Activated CD8-positive, alpha-beta memory T cell treated with anti-CD3 and anti-CD28 coated beads, Interleukin-2, amount 10 ng/mL, durations not matched to agents 7 days and 5 days (primary cell): ENCODE data around the gene PTMA. TPM values are rescaled to one million over a fixed set of nuclear protein-coding genes. Genes with fewer than 3 reads are reported as not detected.

Source experiments
- ATAC-seq: fragments of 150-1000 bp; cut with Tn5 transposase; one replicate; pipeline ENCODE4 v1.10.0; 2021; ENCODE audit warnings: moderate library complexity
- CTCF ChIA-PET: fragments of 350-600 bp; sonication (Branson Sonifier 250); formaldehyde crosslinking; loops from one replicate; lab custom pipeline; 2021; ENCODE audit warnings: antibody characterized with exemption; lab: Charles Lee
- DNase-seq: peaks from one replicate; pipeline ENCODE4 v3.0.0-alpha.2; 2020
- H3K27ac Mint-ChIP-seq: one replicate; pipeline ENCODE4 v1.8.0; 2021; ENCODE audit warnings: mild to moderate bottlenecking, mixed read lengths
- H3K27me3 Mint-ChIP-seq: one replicate; pipeline ENCODE4 v1.8.0; 2021; ENCODE audit warnings: mixed read lengths
- H3K36me3 Mint-ChIP-seq: one replicate; pipeline ENCODE4 v1.8.0; 2021; ENCODE audit warnings: mild to moderate bottlenecking, mixed read lengths
- H3K4me1 Mint-ChIP-seq: one replicate; pipeline ENCODE4 v1.8.0; 2021; ENCODE audit warnings: mixed read lengths
- H3K4me3 Mint-ChIP-seq: one replicate; pipeline ENCODE4 v1.8.0; 2021; ENCODE audit warnings: mild to moderate bottlenecking, moderate library complexity, mixed read lengths
- H3K9me3 Mint-ChIP-seq: one replicate; pipeline ENCODE4 v1.8.0; 2022; ENCODE audit warnings: low read depth, mixed read lengths
- total RNA-seq, 2 experiments: library from RNA; stranded (reverse); gene quantifications; one replicate each; pipeline ENCODE4 v1.2.3, GENCODE V29; 2021

Gene PTMA
- total RNA-seq, 2 experiments from 2014 or later: 1,489 to 1,775 TPM

- Mint-ChIP-seq H3K4me3 (no peak overlapping the region), H3K9me3 (no peaks in the 10 kb centered on the region), H3K27ac (no peak overlapping the region), H3K36me3 (peaks cover 15% of the 10 kb centered on the region), H3K27me3 (no peaks in the 10 kb centered on the region), H3K4me1 (peaks cover 27% of the 10 kb centered on the region)
- ATAC-seq (no peak), DNase-seq (no peak)
- CTCF ChIA-PET: interaction anchor here (0.6 to 8.5 kb wide), 11 partner anchors 8 to 117 kb away, joined by 3 to 680 read pairs (median 4); partner anchors contain the start of gene PTMA
Measured at GRCh38 chr2:231716666-231717280, 8.4 kb downstream of the PTMA start.

DNA sequence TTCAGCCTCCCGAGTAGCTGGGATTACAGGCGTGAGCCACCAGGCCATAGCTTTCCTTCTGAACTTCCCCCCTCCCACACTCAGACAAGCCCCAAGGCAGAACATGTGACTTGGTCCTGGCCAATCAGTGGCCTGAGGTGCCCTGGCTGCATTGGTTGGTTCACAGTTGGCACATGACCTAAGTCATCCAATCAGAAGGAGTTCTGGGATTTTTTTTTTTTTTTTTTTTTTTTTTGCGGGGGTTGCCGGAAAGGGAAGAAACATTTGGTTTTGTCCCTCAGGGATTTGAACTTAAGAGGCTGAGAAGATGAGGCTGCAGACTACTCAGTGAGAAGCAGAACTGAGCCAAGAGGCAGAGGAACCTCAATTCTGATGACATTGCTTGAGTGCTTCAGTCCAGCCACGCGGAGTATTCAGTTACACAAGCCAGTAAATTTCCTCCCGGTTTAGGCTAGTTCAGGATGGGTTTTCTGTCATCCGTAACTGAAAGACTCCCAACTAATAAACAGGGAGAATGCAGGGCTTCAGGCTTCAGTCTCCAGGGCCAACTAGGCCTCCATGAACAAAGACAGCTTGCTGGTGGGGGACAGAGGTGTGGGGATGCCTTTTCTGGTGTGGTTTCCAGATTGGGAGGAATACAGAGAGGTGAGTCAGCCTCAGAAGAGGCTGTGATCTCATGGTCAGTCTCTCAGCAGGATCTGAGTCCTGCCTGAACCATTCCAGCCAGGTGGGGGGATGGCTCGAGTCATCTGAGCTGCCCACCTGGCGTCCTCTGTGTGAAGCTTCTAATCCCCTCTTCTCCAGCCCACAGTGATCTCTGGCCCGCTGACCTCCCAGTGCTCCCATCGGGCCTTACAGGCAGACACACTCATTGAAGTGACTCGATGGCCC, 9.2 kb downstream of the PTMA start:
- Mint-ChIP-seq H3K27ac (no peak overlapping the region), H3K4me3 (no peak overlapping the region)
- ATAC-seq: no peak

DNA sequence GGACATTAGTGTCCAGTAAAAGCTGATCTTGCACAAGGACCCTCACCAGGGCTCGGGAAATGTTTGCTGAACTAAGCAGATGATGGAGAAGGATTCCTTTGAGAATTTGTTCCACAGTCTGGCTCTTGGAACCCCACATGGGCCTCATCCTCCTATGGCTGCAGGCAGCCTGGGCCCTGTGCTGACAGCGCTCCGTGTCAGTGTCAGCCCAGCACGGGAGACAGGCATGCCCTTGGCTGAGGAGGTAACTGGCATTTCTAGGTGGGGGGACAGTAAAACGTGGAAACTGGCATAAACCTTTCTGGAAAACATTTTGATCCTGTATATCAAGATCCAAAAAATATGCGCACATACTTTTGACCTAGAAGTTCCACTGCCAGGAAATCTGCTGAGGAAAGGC, 10.5 kb downstream of the PTMA start:
- Mint-ChIP-seq H3K4me3 (no peak overlapping the region), H3K36me3 (peaks cover 1% of the 10 kb centered on the region), H3K27ac (no peak overlapping the region), H3K27me3 (no peaks in the 10 kb centered on the region), H3K9me3 (no peaks in the 10 kb centered on the region), H3K4me1 (peaks cover 12% of the 10 kb centered on the region)
- no peak for DNase-seq
- CTCF ChIA-PET: interaction anchor here (0.6 to 8.5 kb wide), 2 partner anchors 37 to 256 kb away, joined by 3 to 680 read pairs; no protein-coding TSS in a partner anchor
- ATAC-seq: no peak

More for the DNA sequence above, 9.2 kb downstream of the PTMA start:
- peak; percentile 51 for DNase-seq
- no peaks in the 10 kb centered on the region for H3K9me3 Mint-ChIP-seq
- H3K27me3 Mint-ChIP-seq: no peaks in the 10 kb centered on the region
- CTCF ChIA-PET: interaction anchor here (1.1 to 8.5 kb wide), 7 partner anchors 8 to 117 kb away, joined by 3 to 680 read pairs (median 4); partner anchors contain the start of gene PTMA
- H3K36me3 Mint-ChIP-seq: peaks cover 7% of the 10 kb centered on the region
- H3K4me1 Mint-ChIP-seq: peaks cover 20% of the 10 kb centered on the region

DNA sequence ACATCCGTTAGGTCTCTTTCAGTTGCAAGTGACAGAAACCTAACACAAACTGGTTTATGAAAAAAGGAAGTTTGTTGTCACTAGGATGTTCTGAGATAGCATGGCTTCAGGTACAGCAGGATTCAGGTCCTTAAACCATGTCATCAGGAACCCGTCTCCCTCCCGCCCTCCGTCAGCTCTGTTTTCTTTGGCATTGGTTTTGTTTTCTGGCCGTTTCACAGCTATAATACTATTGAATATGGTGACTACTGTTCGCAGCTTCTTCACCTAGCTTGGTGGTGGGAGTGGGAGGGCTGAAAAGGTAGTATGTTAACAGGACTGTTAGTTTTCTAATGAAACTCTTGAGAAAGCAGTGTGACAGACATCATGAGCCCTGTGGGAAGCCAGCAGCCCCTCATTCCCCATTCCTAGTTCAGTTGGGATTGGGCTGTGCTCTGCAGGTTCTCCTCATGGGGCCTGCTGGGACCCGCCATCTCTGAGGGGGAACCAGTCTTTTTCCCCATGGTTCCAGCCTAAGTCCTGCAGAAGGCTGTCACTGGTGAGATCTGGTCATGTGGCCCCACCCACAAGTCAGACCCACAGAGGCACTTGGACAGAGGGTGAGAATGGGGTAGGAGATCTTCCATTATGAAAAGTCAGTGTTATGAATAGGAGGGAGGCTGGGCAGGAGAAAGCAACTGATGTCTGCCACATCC, 12.1 kb downstream of the PTMA start:
- no peak overlapping the region for H3K4me3 Mint-ChIP-seq
- CTCF ChIA-PET: interaction anchor here (0.6 to 2.1 kb wide), 6 partner anchors 33 to 119 kb away, joined by 3 to 14 read pairs (median 4); no protein-coding TSS in a partner anchor
- DNase-seq (no peak), ATAC-seq (no peak)
- no peaks in the 10 kb centered on the region for H3K9me3 Mint-ChIP-seq
- peaks cover 1% of the 10 kb centered on the region for H3K36me3 Mint-ChIP-seq
- H3K27me3 Mint-ChIP-seq: no peaks in the 10 kb centered on the region
- no peak overlapping the region for H3K27ac Mint-ChIP-seq
- peaks cover 10% of the 10 kb centered on the region for H3K4me1 Mint-ChIP-seq

DNA sequence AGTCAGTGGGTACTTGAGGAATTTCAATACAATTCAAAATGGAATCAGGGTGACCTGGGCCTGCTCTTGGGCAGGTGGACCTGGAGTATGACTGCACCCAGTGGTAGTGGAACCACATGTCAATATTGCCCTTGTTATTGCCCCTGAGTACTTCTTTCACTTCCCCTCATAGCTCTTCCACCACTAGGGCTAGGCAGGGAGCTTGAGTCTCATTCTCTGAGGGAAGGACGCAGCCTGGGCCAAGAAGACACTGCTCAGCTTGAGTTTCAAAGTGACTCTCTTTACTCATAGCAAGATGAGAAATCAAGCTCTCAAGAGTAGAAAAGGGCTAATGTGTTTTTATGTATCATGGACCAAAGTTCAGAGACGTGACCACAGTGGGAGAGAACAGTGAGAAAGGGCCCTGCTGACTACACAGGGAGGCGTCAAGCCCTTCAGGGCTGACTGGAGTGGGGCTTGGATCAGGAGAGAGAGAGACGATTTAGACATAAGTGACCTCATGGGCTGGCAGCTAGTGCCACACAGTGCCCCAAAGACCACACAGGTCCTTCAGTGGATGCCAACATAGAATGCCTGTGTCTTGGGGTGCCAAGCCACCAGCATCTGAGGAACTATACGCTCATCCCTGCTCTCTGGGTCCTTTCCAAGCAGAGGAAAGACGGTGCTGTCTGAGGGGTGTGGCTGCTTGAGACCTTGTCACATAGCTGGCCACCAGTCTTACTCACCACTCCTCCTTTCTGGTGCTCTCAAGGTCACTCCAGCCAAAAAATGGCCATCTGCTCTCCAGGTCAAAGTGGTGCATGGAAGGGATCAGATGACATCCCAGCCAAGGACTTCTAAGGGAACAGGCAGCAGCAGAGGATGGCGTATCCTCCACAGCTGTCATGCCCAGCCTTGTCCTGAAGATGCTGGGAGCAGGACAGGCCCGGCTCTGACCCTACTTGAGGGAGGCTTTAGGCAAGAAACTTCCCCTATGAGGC, 13.0 kb downstream of the PTMA start:
- CTCF ChIA-PET: interaction anchor here (1.0 to 2.1 kb wide), 6 partner anchors 7 to 120 kb away, joined by 3 to 14 read pairs (median 4); no protein-coding TSS in a partner anchor
- no peaks in the 10 kb centered on the region for H3K9me3 Mint-ChIP-seq
- no peaks in the 10 kb centered on the region for H3K36me3 Mint-ChIP-seq
- no peak overlapping the region for H3K27ac Mint-ChIP-seq
- no peaks in the 10 kb centered on the region for H3K27me3 Mint-ChIP-seq
- H3K4me3 Mint-ChIP-seq: no peak overlapping the region
- H3K4me1 Mint-ChIP-seq: peaks cover 7% of the 10 kb centered on the region
- ATAC-seq (no peak), DNase-seq (no peak)

DNA sequence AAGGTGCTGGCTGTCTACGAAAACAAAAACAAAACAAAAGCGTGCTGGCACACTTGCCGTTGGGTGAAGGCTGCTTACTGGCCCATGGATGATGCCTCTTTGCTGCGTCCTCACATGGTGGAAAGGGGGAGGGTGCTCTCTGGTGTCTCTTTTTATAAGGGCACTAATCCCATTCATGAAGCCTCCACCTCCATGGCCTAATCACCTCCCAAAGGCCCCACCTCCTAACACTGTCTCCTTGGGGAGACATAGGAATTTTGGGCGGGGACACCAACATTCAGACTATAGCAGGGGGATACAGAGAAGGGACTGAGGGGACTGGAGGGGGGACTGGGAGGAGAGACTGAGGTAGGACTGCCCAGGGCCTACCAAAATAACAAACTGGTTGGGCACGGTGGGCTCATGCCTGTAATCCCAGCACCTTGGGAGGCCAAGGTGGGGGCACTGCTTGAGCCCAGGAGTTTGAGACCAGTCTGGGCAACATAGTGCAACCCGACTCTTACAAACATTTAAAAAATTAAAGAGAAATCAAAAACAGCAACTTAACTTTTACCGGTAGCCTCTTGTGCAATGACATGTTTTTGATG, 14.5 kb downstream of the PTMA start:
- H3K27me3 Mint-ChIP-seq: no peaks in the 10 kb centered on the region
- no peaks in the 10 kb centered on the region for H3K36me3 Mint-ChIP-seq
- peaks cover 7% of the 10 kb centered on the region for H3K4me1 Mint-ChIP-seq
- ATAC-seq (no peak), DNase-seq (no peak)
- H3K9me3 Mint-ChIP-seq: no peaks in the 10 kb centered on the region
- H3K4me3 Mint-ChIP-seq: no peak overlapping the region
- CTCF ChIA-PET: no interaction called here
- H3K27ac Mint-ChIP-seq: no peak overlapping the region

- Mint-ChIP-seq H3K36me3 (no peaks in the 10 kb centered on the region), H3K27me3 (no peaks in the 10 kb centered on the region), H3K9me3 (no peaks in the 10 kb centered on the region), H3K27ac (no peak overlapping the region), H3K4me1 (peaks cover 7% of the 10 kb centered on the region), H3K4me3 (no peak overlapping the region)
- CTCF ChIA-PET: interaction anchor here (1.2 to 2.6 kb wide), 6 partner anchors 8 to 48 kb away, joined by 3 to 16 read pairs (median 4); no protein-coding TSS in a partner anchor
- DNase-seq: no peak
- no peak for ATAC-seq
Measured at GRCh38 chr2:231725476-231725875, 17.2 kb downstream of the PTMA start.

GRCh38 chr2:231726276-231726675, 18.0 kb downstream of the PTMA start:
- no peak overlapping the region for H3K4me3 Mint-ChIP-seq
- no peaks in the 10 kb centered on the region for H3K9me3 Mint-ChIP-seq
- no peaks in the 10 kb centered on the region for H3K27me3 Mint-ChIP-seq
- CTCF ChIA-PET: interaction anchor here (0.9 to 2.6 kb wide), 5 partner anchors 9 to 49 kb away, joined by 3 to 16 read pairs (median 4); no protein-coding TSS in a partner anchor
- DNase-seq (no peak), ATAC-seq (no peak)
- H3K36me3 Mint-ChIP-seq: no peaks in the 10 kb centered on the region
- H3K27ac Mint-ChIP-seq: no peak overlapping the region
- peaks cover under 1% of the 10 kb centered on the region for H3K4me1 Mint-ChIP-seq

GRCh38 chr2:231727621-231728020, 19.3 kb downstream of the PTMA start:
- Mint-ChIP-seq H3K27ac (no peak overlapping the region), H3K4me1 (no peaks in the 10 kb centered on the region), H3K36me3 (no peaks in the 10 kb centered on the region), H3K4me3 (no peak overlapping the region), H3K9me3 (no peaks in the 10 kb centered on the region), H3K27me3 (no peaks in the 10 kb centered on the region)
- ATAC-seq (no peak), DNase-seq (no peak)
- CTCF ChIA-PET: interaction anchor here (0.7 to 3.1 kb wide), 2 partner anchors 11 to 13 kb away, joined by 3 to 12 read pairs; no protein-coding TSS in a partner anchor

DNA sequence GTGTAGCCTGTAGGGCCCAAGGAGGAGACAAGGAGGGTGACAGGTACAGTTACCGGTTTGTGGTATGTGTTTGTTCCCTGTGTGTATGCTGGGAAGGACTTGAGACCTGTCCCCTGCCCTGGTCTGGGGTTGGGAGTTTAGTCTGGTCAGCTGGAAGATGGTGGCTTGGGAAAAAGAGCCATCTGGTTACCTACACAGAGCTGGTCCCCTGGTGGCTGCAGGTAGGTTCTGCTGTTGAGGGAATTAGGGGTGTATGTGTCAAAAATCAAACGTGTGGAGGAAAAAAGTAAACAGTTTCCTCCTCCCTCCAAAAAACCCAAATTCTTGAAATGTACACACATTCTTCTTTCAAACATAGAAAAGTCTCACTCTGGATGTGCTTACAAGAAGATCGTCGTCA, 24.3 kb downstream of the PTMA start:
- no peaks in the 10 kb centered on the region for H3K27me3 Mint-ChIP-seq
- DNase-seq: no peak
- H3K36me3 Mint-ChIP-seq: peaks cover 3% of the 10 kb centered on the region
- H3K4me3 Mint-ChIP-seq: no peak overlapping the region
- ATAC-seq: no peak
- H3K4me1 Mint-ChIP-seq: no peaks in the 10 kb centered on the region
- H3K9me3 Mint-ChIP-seq: no peaks in the 10 kb centered on the region
- H3K27ac Mint-ChIP-seq: no peak overlapping the region
- CTCF ChIA-PET: no interaction called here

- CTCF ChIA-PET: interaction anchor here (1.1 kb wide), 1 partner anchor 23 kb away, joined by 6 read pairs; no protein-coding TSS in a partner anchor
- no peak overlapping the region for H3K4me3 Mint-ChIP-seq
- DNase-seq: no peak
- H3K27ac Mint-ChIP-seq: no peak overlapping the region
- no peaks in the 10 kb centered on the region for H3K27me3 Mint-ChIP-seq
- no peaks in the 10 kb centered on the region for H3K9me3 Mint-ChIP-seq
- H3K4me1 Mint-ChIP-seq: no peaks in the 10 kb centered on the region
- H3K36me3 Mint-ChIP-seq: peaks cover 9% of the 10 kb centered on the region
- ATAC-seq: no peak
Measured at GRCh38 chr2:231737761-231738160, 29.4 kb downstream of the PTMA start.
